ENCODE results near the gene NUP58.
"Not testable (repeated sequence)": the region's sequence is repeated elsewhere in the genome, so short reads cannot be mapped to it uniquely, and the experiment has no call there.

Gene NUP58

GRCh38 chr13:25306671-25307464, 5.4 kb downstream of the NUP58 start:
- DNase-seq, result no peak

- no peak for DNase-seq
These were observed 9.5 kb downstream of the NUP58 start for GRCh38 chr13:25310891-25311290.

- peak; percentile 57 for DNase-seq
These were observed 17.5 kb downstream of the NUP58 start for GRCh38 chr13:25318946-25319345.

GRCh38 chr13:25319771-25320170, 18.3 kb downstream of the NUP58 start:
- DNase-seq, result no peak

GRCh38 chr13:25324100-25324499, 22.7 kb downstream of the NUP58 start:
- DNase-seq, result no peak

- DNase-seq, result peak; percentile 5
These were observed 28.3 kb downstream of the NUP58 start for GRCh38 chr13:25329706-25330105.

GRCh38 chr13:25330541-25330940, 29.1 kb downstream of the NUP58 start:
- peak; percentile 28 for DNase-seq

- DNase-seq, result no peak
These were observed 34.4 kb downstream of the NUP58 start for GRCh38 chr13:25335856-25336255.

GRCh38 chr13:25345576-25345975, 44.2 kb downstream of the NUP58 start:
- DNase-seq, result no peak

GRCh38 chr13:25347151-25347550, 45.7 kb downstream of the NUP58 start:
- no peak for DNase-seq

GRCh38 chr13:25351404-25351803, 50.0 kb downstream of the NUP58 start:
- no peak for DNase-seq

GRCh38 chr13:25352230-25352629, 50.8 kb downstream of the NUP58 start:
- no peak for DNase-seq

- DNase-seq, result no peak
These were observed 51.4 kb downstream of the NUP58 start for GRCh38 chr13:25352806-25353205.

GRCh38 chr13:25353344-25353743, 51.9 kb downstream of the NUP58 start:
- DNase-seq, result no peak

GRCh38 chr13:25354377-25354776, 53.0 kb downstream of the NUP58 start:
- DNase-seq, result no peak

GRCh38 chr13:25360443-25360842, 59.0 kb downstream of the NUP58 start:
- not testable (repeated sequence) for DNase-seq

- no peak for DNase-seq
These were observed 64.4 kb downstream of the NUP58 start for GRCh38 chr13:25365720-25366235.

- no peak for DNase-seq
These were observed 69.9 kb downstream of the NUP58 start for GRCh38 chr13:25371158-25371874.

GRCh38 chr13:25371875-25372283, 70.5 kb downstream of the NUP58 start, which contains the start of gene ATP8A2:
Gene ATP8A2 (plus strand): TSS chr13:25371974. CDS start chr13:25372213, 239 bp downstream.
- DNase-seq, result no peak

- no peak for DNase-seq
These were observed 71.1 kb downstream of the NUP58 start for GRCh38 chr13:25372284-25373081.

GRCh38 chr13:25375727-25376358, 74.4 kb downstream of the NUP58 start:
- DNase-seq, result peak; percentile 21

GRCh38 chr13:25377244-25377962, 76.0 kb downstream of the NUP58 start:
- DNase-seq, result no peak
